ENCODE measurements around the gene MIB1.
"Not testable (repeated sequence)": the region's sequence is repeated elsewhere in the genome, so short reads cannot be mapped to it uniquely, and the experiment has no call there.

Gene MIB1

GRCh38 chr18:21735452-21736015 lies 5.1 kb upstream of the MIB1 start:
- Mint-ChIP-seq H3K36me3 (peaks cover 7% of the 10 kb centered on the region), H3K27ac (no peak overlapping the region), H3K4me1 (ENCODE audit: low read depth) (peaks cover 7% of the 10 kb centered on the region), H3K4me3 (no peak overlapping the region), H3K9me3 (ENCODE audit: low read depth) (peaks cover 8% of the 10 kb centered on the region), H3K27me3 (no peaks in the 10 kb centered on the region)

GRCh38 chr18:21736926-21737325 lies 3.7 kb upstream of the MIB1 start:
- not testable (repeated sequence) for H3K4me1 Mint-ChIP-seq (ENCODE audit: low read depth); H3K36me3 Mint-ChIP-seq; H3K9me3 Mint-ChIP-seq (ENCODE audit: low read depth); H3K27me3 Mint-ChIP-seq; H3K4me3 Mint-ChIP-seq; H3K27ac Mint-ChIP-seq

GRCh38 chr18:21739604-21740537 lies 721 bp upstream of the MIB1 start:
- Mint-ChIP-seq H3K36me3 (peaks cover 5% of the 10 kb centered on the region), H3K27ac (peak overlapping the region; percentile 94), H3K4me1 (ENCODE audit: low read depth) (peaks cover 31% of the 10 kb centered on the region), H3K9me3 (ENCODE audit: low read depth) (peaks cover 8% of the 10 kb centered on the region), H3K4me3 (peak overlapping the region; percentile 93), H3K27me3 (no peaks in the 10 kb centered on the region)

GRCh38 chr18:21741312-21741561 lies 645 bp downstream of the MIB1 start:
- H3K27me3 Mint-ChIP-seq = no peaks in the 10 kb centered on the region
- peaks cover 7% of the 10 kb centered on the region for H3K9me3 Mint-ChIP-seq (ENCODE audit: low read depth)
- peaks cover 4% of the 10 kb centered on the region for H3K36me3 Mint-ChIP-seq
- H3K4me3 Mint-ChIP-seq = peak overlapping the region; percentile 83
- peaks cover 39% of the 10 kb centered on the region for H3K4me1 Mint-ChIP-seq (ENCODE audit: low read depth)
- H3K27ac Mint-ChIP-seq = no peak overlapping the region

GRCh38 chr18:21741562-21742314 lies 1.1 kb downstream of the MIB1 start:
- no peaks in the 10 kb centered on the region for H3K36me3 Mint-ChIP-seq
- H3K4me3 Mint-ChIP-seq = peak overlapping the region; percentile 83
- peaks cover 2% of the 10 kb centered on the region for H3K9me3 Mint-ChIP-seq (ENCODE audit: low read depth)
- H3K4me1 Mint-ChIP-seq (ENCODE audit: low read depth) = peaks cover 44% of the 10 kb centered on the region
- no peaks in the 10 kb centered on the region for H3K27me3 Mint-ChIP-seq
- peak overlapping the region; percentile 64 for H3K27ac Mint-ChIP-seq

GRCh38 chr18:21742315-21742687 lies 1.7 kb downstream of the MIB1 start:
- H3K4me3 Mint-ChIP-seq = peak overlapping the region; percentile 83
- peaks cover 50% of the 10 kb centered on the region for H3K4me1 Mint-ChIP-seq (ENCODE audit: low read depth)
- H3K27me3 Mint-ChIP-seq = no peaks in the 10 kb centered on the region
- H3K9me3 Mint-ChIP-seq (ENCODE audit: low read depth) = no peaks in the 10 kb centered on the region
- H3K36me3 Mint-ChIP-seq = no peaks in the 10 kb centered on the region
- H3K27ac Mint-ChIP-seq = peak overlapping the region; percentile 64

GRCh38 chr18:21743166-21743832 lies 2.7 kb downstream of the MIB1 start:
- no peaks in the 10 kb centered on the region for H3K36me3 Mint-ChIP-seq
- peak overlapping the region; percentile 67 for H3K27ac Mint-ChIP-seq
- H3K27me3 Mint-ChIP-seq = no peaks in the 10 kb centered on the region
- no peaks in the 10 kb centered on the region for H3K9me3 Mint-ChIP-seq (ENCODE audit: low read depth)
- H3K4me3 Mint-ChIP-seq = peak overlapping the region; percentile 62
- H3K4me1 Mint-ChIP-seq (ENCODE audit: low read depth) = peaks cover 59% of the 10 kb centered on the region

- no peak overlapping the region for H3K27ac Mint-ChIP-seq
- peaks cover 57% of the 10 kb centered on the region for H3K4me1 Mint-ChIP-seq (ENCODE audit: low read depth)
- H3K27me3 Mint-ChIP-seq = no peaks in the 10 kb centered on the region
- H3K36me3 Mint-ChIP-seq = no peaks in the 10 kb centered on the region
- no peak overlapping the region for H3K4me3 Mint-ChIP-seq
- no peaks in the 10 kb centered on the region for H3K9me3 Mint-ChIP-seq (ENCODE audit: low read depth)
Observed at GRCh38 chr18:21745231-21745630, 4.6 kb downstream of the MIB1 start.

- no peaks in the 10 kb centered on the region for H3K27me3 Mint-ChIP-seq
- H3K9me3 Mint-ChIP-seq (ENCODE audit: low read depth) = no peaks in the 10 kb centered on the region
Observed at GRCh38 chr18:21747268-21747667, 6.7 kb downstream of the MIB1 start.

GRCh38 chr18:21747764-21748693 lies 7.4 kb downstream of the MIB1 start:
- peaks cover 2% of the 10 kb centered on the region for H3K36me3 Mint-ChIP-seq
- H3K27ac Mint-ChIP-seq = peak overlapping the region; percentile 83
- H3K9me3 Mint-ChIP-seq (ENCODE audit: low read depth) = no peaks in the 10 kb centered on the region
- no peaks in the 10 kb centered on the region for H3K27me3 Mint-ChIP-seq
- H3K4me3 Mint-ChIP-seq = peak overlapping the region; percentile 30
- peaks cover 47% of the 10 kb centered on the region for H3K4me1 Mint-ChIP-seq (ENCODE audit: low read depth)

More at GRCh38 chr18:21747268-21747667, 6.7 kb downstream of the MIB1 start:
- peaks cover 2% of the 10 kb centered on the region for H3K36me3 Mint-ChIP-seq
- H3K27ac Mint-ChIP-seq = peak overlapping the region; percentile 83
- H3K4me3 Mint-ChIP-seq = no peak overlapping the region
- peaks cover 54% of the 10 kb centered on the region for H3K4me1 Mint-ChIP-seq (ENCODE audit: low read depth)

GRCh38 chr18:21757833-21758232 lies 17.2 kb downstream of the MIB1 start:
- no peak overlapping the region for H3K27ac Mint-ChIP-seq
- no peaks in the 10 kb centered on the region for H3K27me3 Mint-ChIP-seq
- peaks cover 19% of the 10 kb centered on the region for H3K4me1 Mint-ChIP-seq (ENCODE audit: low read depth)
- H3K4me3 Mint-ChIP-seq = no peak overlapping the region
- H3K36me3 Mint-ChIP-seq = no peaks in the 10 kb centered on the region
- H3K9me3 Mint-ChIP-seq (ENCODE audit: low read depth) = no peaks in the 10 kb centered on the region

- peaks cover 11% of the 10 kb centered on the region for H3K4me1 Mint-ChIP-seq (ENCODE audit: low read depth)
- no peaks in the 10 kb centered on the region for H3K9me3 Mint-ChIP-seq (ENCODE audit: low read depth)
- no peak overlapping the region for H3K27ac Mint-ChIP-seq
- H3K4me3 Mint-ChIP-seq = no peak overlapping the region
- no peaks in the 10 kb centered on the region for H3K36me3 Mint-ChIP-seq
- no peaks in the 10 kb centered on the region for H3K27me3 Mint-ChIP-seq
Observed at GRCh38 chr18:21759836-21760235, 19.2 kb downstream of the MIB1 start.

GRCh38 chr18:21760321-21760720 lies 19.7 kb downstream of the MIB1 start:
- H3K36me3 Mint-ChIP-seq = no peaks in the 10 kb centered on the region
- H3K4me1 Mint-ChIP-seq (ENCODE audit: low read depth) = peaks cover 11% of the 10 kb centered on the region
- no peak overlapping the region for H3K27ac Mint-ChIP-seq
- no peak overlapping the region for H3K4me3 Mint-ChIP-seq
- no peaks in the 10 kb centered on the region for H3K27me3 Mint-ChIP-seq
- H3K9me3 Mint-ChIP-seq (ENCODE audit: low read depth) = no peaks in the 10 kb centered on the region

GRCh38 chr18:21761471-21762115 lies 21.0 kb downstream of the MIB1 start:
- Mint-ChIP-seq H3K4me1 (ENCODE audit: low read depth) (peaks cover 11% of the 10 kb centered on the region), H3K36me3 (peaks cover 8% of the 10 kb centered on the region), H3K4me3 (no peak overlapping the region), H3K9me3 (ENCODE audit: low read depth) (no peaks in the 10 kb centered on the region), H3K27me3 (no peaks in the 10 kb centered on the region), H3K27ac (no peak overlapping the region)
